ENCODE data around the gene NPM1. TPM values are rescaled to one million over a fixed set of nuclear protein-coding genes. Genes with fewer than 3 reads are reported as not detected.

NPM1 gene
- total and polyA plus RNA-seq, 2 of the 13 experiments (the other 11 are each of a cell fraction or from before 2014, with no cell fraction given) = 2,047 to 3,353 TPM

- no peak for TF ChIP-seq GLMP (CRISPR knock-in tag; IDR thresholded peaks at IDR 0.05; ENCODE audit: borderline replicate concordance)
- TF ChIP-seq KAT7 (CRISPR knock-in tag; IDR thresholded peaks at IDR 0.05; ENCODE audit: borderline replicate concordance) = no peak
- no peak for TF ChIP-seq KLF16 (CRISPR knock-in tag; IDR thresholded peaks at IDR 0.05)
Measured at GRCh38 chr5:171441246-171441791, 53.7 kb downstream of the NPM1 start (continued).

- no peak for ATAC-seq
- FAIRE-seq = no peak
- no TSS peak for BruUV-seq (replicated peaks)
- TF ChIP-seq ZBTB2 (CRISPR knock-in tag; IDR thresholded peaks at IDR 0.05; ENCODE audit: low read depth) (no peak), ZNF460 (CRISPR knock-in tag; IDR thresholded peaks at IDR 0.05; ENCODE audit: borderline replicate concordance) (no peak), NONO (IDR thresholded peaks at IDR 0.05) (no peak), NONO (CRISPR knock-in tag; conservative IDR thresholded peaks at IDR 0.05) (no peak), POGK (CRISPR knock-in tag; conservative IDR thresholded peaks at IDR 0.05) (no peak), TARDBP (CRISPR knock-in tag; IDR thresholded peaks at IDR 0.05) (no peak), ETS1 (CRISPR knock-in tag; IDR thresholded peaks at IDR 0.05) (no peak)
- no peak for DNase-seq (ENCODE audit: low spot score)
- Histone ChIP-seq H3K4me1 (ENCODE audit: insufficient read depth, low read length) (peaks cover 3% of the 10 kb centered on the region), H2AFZ (ENCODE audit: low read length) (no peak overlapping the region), H3K4me3 (replicated peaks in 1 of 3; ENCODE audit: insufficient read depth in 1 of 3, low read depth in 2 of 3, low read length in 3 of 3) (no peak overlapping the region), H3K9ac (ENCODE audit: insufficient read depth, low read depth, low read length) (no peak overlapping the region), H4K20me1 (ENCODE audit: insufficient read depth, low read length) (no peaks in the 10 kb centered on the region), H3K9me3 (ENCODE audit: low read length) (no peaks in the 10 kb centered on the region), H3K27ac (ENCODE audit: extremely low read length, insufficient read depth, low read length) (no peak overlapping the region), H3K27me3 (ENCODE audit: control insufficient read depth in 1 of 2, insufficient read depth in 2 of 2, low read length in 2 of 2) (peaks cover 0 to 20% of the 10 kb centered on the region in 2 experiments; a peak in 2 of 5 replicates), H3K4me2 (ENCODE audit: low read depth, low read length) (no peak overlapping the region), H3K36me3 (replicated peaks in 1 of 2; ENCODE audit: control insufficient read depth in 1 of 2, insufficient read depth in 2 of 2, low read length in 2 of 2) (no peaks in the 10 kb centered on the region), H3K79me2 (ENCODE audit: insufficient read depth, low read length) (no peaks in the 10 kb centered on the region)
- WGBS (ENCODE audit: low lambda C conversion rate) = 32% methylated on average over 8 of the region's 13 CpGs
- CTCF ChIA-PET (ENCODE audit: low intra/inter-chr PET ratio, low total read pairs) = no interaction called here
- POLR2A ChIA-PET = no interaction called here
- in situ Hi-C loops (cut with HindIII; ENCODE audit: extremely low pct_ligation_motif_present, low pct_unique_long_range_greater_than_20kb) (no loop called here), intact Hi-C loops (cut with micrococcal nuclease; ENCODE audit: unreplicated experiment) (no loop called here)
Measured at GRCh38 chr5:171442287-171443042, 54.8 kb downstream of the NPM1 start.

Measured in HepG2 (cell line).